HG02798 (cell line): ENCODE measurements around the gene PRKG1.

Experiments
- ATAC-seq: cut with Tn5 transposase; IDR thresholded peaks from one replicate; pipeline ENCODE4 v1.9.1; 2021; ENCODE audit warnings: mild to moderate bottlenecking; ENCODE audit not compliant: unreplicated experiment, poor library complexity

PRKG1 gene

DNA sequence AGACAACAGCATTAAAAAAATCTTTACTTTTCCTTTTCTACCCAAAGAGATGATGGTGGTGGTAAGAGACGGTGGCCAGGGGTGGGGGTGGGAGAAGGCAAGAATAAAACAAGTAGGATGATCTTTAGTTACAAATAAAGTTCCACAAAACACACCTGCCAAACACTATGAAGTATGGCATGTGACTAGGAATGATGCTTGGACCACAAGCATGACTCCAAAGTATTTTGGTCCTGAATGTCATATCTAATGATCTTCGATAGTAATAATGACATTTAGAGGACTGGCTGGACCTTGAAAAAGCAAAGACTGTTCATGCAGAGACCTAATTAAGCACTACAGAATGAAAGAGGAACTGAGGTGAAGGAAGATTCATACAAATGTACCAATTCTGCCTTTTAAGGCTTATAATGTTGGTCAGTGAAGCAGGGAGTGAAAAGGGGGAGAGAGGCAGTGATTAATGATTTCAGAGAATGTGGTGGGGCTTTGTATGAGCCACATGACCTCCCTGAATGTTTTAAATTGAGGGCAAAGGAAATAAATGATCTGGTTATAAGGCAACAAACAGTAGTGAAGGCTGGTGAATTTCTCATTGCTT lies 1210.2 kb downstream of the PRKG1 start:
- no peak for ATAC-seq

DNA sequence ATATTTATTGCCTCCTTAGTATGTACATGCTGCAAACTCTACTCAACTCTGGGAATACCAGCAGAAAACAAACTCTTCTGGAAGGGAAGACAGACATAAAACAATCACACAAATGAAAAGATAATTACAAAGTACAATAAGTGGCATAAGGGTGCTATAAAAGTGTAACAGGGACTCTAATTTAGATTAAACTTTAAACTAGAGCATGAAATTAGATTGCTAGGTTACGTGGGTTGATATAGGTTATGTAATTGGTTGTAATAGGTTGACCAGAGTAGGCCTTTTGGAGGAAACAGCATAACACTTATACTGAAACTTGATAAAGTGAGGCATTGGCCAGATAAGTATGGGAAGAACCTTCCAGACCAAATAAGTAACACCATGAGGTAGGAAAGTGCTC lies 1213.6 kb downstream of the PRKG1 start:
- no peak for ATAC-seq

DNA sequence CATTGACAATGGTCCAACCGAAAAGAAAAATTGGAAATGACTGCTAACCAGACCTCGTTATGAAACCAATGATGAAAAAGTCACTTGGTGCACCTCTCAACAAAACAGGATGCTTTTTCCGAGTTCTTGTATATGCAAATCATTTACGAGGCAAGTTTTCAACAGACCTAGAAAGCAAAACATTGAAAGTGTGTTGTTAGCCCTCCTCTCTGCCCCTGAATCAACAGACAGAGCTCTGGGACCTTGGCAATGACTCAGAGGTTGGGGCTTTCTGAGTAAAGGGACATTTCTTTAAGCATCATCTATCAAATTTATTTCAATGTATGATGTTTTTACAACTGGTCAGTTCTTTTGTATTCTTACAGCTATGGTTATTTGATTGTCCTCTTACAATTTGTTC lies 1223.5 kb downstream of the PRKG1 start:
- ATAC-seq = no peak

DNA sequence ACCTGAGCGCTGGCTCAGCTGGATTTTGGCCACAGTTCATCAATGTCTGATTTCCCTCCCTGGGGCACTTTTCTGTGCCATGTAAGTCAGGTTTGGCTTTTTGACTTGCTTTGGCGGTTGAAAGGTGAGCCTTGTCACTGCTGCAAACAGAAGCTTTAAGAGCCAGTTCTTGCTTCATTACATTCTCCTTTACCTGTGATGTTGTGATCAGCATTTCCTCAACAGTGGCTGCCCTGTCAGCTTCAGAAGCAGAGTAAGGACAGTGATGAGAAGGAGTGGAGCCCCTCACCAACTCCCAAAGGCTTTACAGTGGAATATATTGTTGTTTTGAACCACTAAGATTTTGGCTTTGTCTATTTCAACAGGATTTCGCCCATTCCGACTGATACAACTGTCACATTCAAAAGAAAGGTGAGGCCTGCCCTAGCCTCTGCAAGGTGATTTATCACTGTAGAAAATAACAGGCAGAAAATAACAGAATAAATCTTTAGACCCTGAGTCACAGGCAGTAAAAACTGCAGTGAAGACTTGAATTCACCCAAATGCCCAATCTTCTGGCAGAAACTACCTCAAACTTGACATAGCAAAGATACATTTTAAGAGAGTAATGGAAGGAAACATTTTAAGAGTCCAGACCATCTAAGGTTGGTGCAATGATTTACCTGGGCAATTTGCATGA lies 1226.5 kb downstream of the PRKG1 start:
- ATAC-seq = no peak

DNA sequence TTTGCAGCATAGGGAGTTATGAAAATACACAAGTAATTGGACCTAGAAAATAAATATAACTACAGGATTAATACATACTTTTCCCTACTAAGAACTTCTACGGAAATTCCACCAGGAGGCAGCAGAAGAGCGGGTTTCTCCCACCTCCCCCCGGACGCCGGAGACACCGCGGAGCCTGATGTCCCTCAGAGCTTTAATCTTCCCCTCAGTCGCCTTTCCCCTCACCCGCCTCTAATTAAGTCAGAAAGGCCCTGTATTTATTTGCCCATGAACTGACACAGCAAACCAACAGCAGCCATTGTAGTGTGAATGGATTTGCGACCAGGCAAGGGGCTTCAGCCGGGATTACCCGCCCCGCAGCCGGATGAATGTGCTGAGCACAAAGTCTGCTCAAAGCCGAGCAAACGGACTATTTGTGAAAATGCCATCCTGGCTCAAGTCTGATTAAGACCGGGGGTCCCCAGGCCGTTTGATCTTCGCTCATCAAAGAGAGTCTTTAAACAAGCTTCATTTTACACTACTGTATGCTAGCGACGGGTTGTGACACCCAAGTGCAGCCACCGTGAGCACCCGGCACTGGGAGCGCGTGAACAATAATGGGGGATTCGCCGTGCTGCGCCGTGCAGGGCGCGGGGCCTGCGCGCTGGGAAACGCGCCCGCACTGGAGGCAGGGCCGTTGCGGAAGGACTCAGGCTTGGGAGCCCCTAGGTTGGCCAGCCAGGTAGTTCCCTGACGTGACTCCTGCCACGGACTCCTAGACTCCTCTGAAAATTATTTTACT lies 1234.2 kb downstream of the PRKG1 start:
- ATAC-seq = peak; percentile 93

DNA sequence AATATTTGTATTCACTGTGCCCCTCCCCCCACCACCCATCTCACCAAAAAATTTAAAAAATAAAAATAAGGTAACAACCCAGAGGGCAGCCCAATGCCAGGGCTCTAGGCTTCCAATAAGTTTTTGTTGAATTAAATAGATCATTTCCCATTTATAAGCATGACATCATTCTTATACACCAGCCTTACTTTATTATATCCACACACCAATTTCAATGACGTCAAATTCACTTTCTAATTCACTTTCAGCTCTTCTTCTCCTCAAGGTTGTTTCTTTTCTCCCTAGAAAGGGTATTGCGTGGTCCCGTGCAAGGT lies 1238.6 kb downstream of the PRKG1 start:
- no peak for ATAC-seq

DNA sequence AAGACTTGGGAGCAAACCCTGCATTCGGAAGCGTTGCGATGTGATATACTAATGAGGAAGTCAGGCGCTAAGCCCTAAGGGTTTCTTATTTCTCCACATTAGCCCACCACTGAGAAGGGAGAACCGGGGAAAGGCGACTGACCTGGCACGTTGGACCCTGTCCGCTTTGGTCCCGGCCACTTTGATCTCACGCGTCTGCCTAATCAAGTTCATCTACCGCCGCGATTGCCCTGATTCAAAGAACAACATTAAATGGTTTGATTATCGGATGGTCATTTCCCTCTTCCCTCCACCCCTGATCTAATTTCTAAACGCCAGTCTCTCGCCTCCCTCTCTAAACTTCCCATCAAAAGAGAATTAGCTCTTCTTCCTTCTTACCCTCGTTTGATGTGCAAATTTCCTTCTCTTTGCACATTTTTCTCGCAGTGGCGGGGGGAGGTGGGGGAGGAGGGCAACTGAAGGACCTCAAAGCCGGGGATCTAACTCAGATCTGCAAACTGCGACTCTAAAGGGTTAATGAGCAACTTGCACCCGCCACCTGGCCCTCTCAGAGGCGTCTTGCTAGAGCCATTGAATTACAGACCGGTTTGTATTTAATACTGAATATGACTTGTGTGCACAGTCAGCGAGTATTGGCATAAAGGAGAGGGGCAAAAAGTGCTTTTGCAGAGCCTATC lies 1239.1 kb downstream of the PRKG1 start:
- ATAC-seq = no peak

DNA sequence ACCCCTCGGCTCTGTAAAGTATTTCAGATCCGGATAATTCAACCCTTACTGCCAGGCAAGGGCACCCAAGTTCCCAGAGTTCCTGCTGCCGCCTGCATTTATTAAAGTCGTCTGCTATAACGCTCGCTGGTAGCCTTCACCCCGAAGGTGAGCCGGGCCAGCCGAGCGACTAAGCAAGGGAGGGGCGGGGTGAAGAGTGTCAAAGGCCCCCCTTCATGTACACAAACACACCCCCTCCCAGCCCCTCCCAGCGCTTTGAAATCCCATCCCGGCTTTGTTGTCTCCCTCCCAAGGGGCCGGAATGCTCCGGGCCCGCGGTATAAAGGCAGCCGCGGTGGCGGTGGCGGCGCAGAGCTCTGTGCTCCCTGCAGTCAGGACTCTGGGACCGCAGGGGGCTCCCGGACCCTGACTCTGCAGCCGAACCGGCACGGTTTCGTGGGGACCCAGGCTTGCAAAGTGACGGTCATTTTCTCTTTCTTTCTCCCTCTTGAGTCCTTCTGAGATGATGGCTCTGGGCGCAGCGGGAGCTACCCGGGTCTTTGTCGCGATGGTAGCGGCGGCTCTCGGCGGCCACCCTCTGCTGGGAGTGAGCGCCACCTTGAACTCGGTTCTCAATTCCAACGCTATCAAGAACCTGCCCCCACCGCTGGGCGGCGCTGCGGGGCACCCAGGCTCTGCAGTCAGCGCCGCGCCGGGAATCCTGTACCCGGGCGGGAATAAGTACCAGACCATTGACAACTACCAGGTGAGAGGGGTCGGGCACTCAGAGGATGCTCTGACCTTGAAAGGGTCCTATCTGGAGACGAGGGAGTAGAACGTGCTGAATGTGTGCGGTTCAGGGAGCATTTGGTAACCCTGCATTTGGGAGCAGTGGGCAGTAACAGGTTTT lies 1239.9 kb downstream of the PRKG1 start, which contains the start of gene DKK1:
Gene DKK1 (plus strand): TSS at position 349 of the 889 bp plus-strand sequence. CDS start 154 bp downstream, at position 503.
- no peak for ATAC-seq

DNA sequence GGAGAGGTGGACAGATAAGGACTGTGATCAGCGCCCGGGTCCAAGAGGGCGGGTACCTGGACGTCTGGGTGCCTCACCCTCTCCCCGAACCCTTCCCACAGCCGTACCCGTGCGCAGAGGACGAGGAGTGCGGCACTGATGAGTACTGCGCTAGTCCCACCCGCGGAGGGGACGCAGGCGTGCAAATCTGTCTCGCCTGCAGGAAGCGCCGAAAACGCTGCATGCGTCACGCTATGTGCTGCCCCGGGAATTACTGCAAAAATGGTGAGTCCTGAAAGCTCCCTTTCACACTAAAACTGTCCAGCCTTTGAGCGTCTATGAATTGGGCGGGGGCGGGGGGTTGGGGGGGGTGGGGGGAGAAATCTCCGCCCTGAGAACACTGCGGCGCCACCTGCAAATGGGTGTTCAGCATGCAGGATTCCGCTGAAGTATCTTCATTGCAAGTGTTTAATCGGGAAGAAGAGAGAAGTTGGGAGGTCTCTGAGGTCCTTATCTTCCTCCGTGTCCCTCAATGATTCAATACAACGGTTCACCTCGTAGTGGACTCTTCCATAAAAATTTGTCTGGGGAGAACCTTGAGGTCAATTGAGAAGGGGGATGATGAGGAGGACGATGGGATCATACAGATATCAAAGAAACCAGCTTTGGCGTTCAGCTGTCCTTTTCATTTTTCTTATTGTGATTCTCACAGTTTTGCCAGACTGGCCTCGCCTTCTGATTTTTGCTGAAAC lies 1240.7 kb downstream of the PRKG1 start:
- ATAC-seq = no peak

DNA sequence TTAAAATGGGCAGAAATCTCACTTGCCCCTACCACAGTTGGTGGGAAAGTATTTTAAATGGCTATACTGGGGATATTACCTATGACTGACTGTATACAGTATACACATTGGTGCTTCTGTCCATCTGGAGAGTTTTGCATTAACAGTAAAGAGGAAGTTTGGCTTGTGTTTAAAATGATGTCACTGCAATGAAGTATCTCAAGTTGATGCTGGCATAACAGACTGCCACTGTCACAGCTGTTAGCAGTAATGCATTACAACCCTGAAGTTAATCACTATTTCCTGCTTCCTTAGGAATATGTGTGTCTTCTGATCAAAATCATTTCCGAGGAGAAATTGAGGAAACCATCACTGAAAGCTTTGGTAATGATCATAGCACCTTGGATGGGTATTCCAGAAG lies 1241.7 kb downstream of the PRKG1 start:
- no peak for ATAC-seq

DNA sequence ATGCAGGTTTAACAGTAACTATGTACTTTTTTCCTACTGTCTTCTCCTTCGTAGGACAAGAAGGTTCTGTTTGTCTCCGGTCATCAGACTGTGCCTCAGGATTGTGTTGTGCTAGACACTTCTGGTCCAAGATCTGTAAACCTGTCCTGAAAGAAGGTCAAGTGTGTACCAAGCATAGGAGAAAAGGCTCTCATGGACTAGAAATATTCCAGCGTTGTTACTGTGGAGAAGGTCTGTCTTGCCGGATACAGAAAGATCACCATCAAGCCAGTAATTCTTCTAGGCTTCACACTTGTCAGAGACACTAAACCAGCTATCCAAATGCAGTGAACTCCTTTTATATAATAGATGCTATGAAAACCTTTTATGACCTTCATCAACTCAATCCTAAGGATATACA lies 1242.2 kb downstream of the PRKG1 start:
- no peak for ATAC-seq

DNA sequence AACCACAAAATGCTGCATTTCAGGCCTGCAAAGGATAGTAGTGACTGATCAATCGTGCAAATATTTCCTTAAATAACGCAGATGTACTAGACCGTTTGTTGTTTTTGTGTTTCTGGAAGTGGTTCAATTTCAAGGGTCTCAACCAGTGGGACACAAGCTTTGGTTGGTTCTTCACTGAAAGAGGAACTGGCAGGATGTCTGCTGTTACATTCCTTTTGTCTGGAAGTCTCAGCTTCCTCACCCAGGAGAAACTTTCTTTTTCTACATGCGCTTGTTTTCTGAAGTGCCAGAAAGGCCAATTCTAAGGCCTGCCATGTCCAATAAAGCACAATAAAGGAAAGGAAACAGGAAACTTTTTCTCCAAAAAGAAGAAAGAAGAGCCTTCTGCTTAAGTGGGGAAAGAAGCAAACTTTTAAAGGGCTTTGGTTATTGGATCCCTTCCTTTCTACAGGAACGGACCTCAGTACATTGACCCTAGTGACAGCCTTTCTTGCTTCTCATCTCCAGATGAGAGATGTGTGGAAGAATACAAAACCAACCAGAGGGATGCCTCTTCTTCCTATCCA lies 1243.9 kb downstream of the PRKG1 start:
- no peak for ATAC-seq

DNA sequence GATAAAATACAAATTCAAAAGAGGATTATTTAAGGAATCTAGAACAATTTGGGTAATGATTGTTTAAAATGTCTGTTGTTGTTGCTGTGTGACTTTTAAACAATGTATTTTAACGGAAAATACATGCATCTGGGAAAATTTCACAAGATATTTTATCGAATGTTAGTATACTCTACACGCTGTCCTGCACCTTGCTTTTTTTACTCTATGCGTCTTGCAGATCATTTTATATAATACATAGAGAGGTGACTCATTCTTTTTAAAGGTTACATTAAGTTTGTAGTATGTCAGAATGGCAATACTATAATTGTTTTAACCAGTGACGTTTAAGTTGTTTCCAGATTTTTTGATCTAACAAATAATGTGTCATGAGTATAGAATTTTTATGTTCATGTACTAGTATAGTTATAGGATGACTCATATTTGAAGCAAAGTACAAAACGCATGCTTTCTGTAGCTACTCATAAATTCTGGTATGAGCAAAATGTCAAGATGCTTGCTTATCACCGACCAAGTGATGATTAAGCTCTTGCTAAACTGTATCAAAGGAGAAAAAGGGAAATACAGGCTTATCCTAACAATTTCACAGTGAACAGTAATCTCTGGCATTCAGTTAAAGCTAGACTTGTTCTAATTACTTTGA lies 1244.7 kb downstream of the PRKG1 start:
- ATAC-seq = no peak

DNA sequence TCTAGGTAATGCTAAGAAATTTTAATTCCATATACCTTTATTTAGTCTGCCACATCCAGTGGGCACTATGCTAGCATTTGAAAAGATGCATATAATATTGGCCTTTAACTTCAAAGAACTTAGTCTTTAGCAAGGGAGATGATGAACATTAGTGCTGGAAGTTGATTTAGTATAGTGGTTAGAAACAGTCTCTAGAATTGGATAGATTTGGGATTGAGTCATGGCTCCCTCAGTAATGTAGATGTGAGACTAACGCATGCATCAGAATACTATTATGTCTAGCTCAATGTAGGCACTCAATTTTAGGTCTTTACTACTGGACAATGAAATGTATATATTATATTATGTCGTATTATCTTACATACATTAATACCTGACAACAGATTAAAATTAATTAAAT lies 1245.6 kb downstream of the PRKG1 start:
- ATAC-seq = no peak

DNA sequence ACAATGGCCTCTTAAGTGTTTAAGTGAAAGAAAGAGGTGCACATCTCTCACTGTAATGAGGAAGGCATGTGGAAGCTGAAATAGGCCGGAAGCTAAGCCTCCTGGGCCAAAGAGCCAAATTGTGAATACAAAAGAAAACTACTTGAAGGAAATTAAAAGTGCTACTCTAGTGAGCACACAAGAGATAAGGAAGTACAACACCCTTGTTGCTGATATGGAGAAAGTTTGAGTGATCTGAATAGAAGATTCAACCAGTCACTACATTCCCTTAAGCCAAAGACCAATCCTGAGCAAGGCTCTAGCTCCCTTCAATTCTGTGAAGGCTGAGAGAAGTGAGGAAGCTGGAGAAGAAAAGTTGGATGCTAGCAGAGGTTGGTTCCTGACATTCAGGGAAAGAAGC lies 1248.0 kb downstream of the PRKG1 start:
- no peak for ATAC-seq

DNA sequence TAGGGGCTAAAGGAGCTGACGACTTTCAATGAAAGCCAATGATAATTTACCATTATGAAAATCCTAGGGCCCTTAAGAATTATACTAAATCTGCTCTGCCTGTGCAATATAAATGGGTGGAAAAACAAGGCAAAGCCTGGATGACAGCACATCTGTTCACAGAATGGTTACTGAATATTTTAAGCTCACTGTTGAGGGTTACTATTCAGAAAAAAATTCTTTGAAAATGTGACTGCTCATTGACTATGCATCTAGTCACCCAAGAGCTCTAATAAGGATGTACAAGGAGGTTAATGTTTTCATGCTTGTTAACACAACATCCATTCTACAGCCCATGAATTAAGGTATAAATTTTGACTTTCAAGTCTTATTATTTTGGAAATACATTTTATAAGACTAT lies 1248.6 kb downstream of the PRKG1 start:
- ATAC-seq = no peak

DNA sequence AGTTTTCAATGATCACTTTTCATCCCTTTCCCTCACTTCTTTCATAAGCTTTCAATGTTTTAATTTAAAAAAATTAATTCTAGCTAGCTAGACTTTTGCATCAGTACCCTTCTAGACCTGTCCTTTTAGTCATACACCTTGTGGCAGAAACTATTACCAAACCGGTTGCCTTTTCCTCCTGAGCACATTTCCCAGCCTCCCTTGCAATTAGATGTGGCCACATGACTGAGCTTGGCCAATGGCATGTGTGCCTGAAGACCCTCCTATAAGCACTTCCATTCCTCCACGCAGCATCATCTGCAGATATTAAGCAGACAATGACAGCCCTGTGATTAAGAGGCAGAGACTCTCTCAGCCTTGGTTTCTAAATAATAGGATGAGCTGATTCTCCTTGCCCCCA lies 1252.1 kb downstream of the PRKG1 start:
- ATAC-seq = no peak

DNA sequence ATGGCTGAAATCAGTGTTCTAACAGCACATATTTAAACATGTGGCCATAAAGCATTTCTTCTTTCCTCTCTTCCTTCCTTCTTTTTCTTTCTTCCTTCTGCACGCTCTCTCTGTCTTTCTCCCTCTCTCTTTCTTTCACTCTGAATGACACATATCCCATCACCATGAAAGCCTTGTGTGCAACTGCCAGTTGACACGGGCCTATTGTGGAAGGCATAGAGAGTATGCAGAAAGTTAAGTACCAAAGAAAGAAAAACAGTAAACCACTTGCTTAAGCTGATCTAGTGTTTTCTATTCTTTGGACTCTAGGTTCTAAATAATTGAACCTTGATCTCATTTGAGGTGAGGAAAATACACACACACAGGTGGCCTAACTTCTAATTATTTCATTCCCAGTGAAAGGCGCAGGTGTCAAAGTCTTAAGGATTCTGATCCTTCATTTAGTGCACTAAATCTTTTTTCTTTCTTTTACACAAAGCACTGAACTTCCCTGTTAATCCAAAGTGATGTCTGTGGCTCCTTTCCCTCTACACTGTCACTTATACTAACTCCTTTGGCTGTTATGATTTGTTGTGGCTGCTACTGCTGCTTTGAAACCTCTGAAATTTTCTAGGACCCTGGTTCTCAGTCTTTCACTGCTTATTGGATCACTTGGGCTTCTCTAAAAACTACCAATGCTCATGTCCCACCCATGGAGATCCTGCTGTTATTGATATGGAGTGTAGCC lies 1257.5 kb downstream of the PRKG1 start:
- no peak for ATAC-seq
